HFF-Myc (cell line): ENCODE data around the gene NR2F6.

Source experiments
- DNase-seq: peaks from one replicate; pipeline ENCODE4 v3.0.0-alpha.2; 2011; ENCODE audit warnings: low read depth; ENCODE audit errors: extremely low read depth
- H3K4me3 ChIP-seq: replicated peaks from 2 replicates; pipeline ENCODE4 v1.5.1; 2011; ENCODE audit warnings: low read depth, mild to moderate bottlenecking, control low read depth, low read length
- CTCF ChIP-seq: IDR thresholded peaks from 2 replicates; pipeline ENCODE4 v1.5.1; 2012; ENCODE audit warnings: mild to moderate bottlenecking, low read depth, low read length, control low read depth; ENCODE audit errors: missing control alignments

The NR2F6 gene

DNA sequence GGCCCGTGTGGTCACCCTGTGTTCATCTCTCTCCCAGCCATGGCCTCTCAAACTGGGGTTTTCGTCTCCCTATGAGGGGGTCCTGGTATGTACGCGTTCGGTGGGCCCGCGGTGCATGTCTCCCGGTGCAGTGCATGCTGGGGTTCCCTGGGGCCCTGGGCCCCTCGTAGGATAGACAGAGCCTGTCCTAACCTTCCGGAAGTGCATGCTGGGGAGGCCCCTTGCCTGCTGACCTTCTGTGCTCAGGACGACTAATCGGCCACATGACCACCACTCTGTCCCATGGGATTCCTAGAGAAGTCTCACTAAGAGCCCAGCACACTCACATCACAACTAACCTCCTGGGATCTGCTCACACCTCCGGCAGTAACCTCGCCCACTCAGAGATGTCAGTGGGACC is 35.4 kb downstream of the NR2F6 start:
- no peak for DNase-seq
- no peak overlapping the region for H3K4me3 ChIP-seq
- no peak for TF ChIP-seq CTCF

DNA sequence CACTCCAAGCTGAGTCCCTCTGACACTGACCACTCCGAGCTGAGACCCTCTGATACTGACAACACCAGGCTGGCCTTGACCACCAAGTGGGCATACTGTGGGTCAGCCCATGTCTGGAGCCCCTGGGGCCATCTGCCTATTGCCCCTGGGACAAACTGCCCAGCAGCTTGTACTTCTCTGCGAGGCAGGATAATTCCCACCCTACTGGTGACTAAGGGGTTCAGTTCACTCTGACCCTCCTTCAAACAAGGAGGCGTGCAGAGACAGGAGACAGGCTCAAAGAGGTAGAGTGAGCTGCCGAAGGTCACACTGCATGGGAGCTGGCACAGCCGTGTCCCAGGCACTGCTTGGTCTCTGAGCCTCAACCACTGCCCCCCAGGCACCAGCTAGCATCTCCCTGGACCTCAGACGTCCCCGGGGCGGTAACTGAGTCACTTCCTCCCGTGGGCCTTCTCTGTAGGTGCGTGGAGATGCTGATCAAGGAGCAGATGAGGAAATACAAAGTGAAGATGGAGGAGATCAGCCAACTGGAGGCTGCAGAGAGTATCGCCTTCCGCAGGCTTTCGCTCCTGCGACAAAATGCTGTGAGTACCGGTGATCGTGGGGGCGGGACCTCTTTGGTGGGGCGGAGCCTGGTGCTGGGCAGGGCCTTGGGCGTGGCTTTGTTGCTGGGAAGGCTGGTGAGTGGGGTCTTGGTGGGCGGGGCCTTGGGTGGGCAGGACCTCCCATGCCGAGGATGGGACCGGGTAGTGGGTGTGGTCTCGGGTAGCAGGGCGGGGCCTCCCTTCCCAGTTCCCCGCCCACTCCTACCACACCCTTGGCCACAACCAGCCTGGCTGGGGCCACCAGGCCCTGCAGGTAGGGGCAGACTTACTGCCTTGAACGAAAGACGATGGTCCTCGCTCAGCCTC is 36.3 kb downstream of the NR2F6 start:
- H3K4me3 ChIP-seq, result no peak overlapping the region
- TF ChIP-seq CTCF, result no peak
- no peak for DNase-seq

GRCh38 chr19:17206736-17207581 is 38.8 kb downstream of the NR2F6 start:
- TF ChIP-seq CTCF, result no peak
- no peak overlapping the region for H3K4me3 ChIP-seq
- DNase-seq, result no peak

- DNase-seq, result no peak
- H3K4me3 ChIP-seq, result no peak overlapping the region
- TF ChIP-seq CTCF, result peak; percentile 74
These were observed 40.2 kb downstream of the NR2F6 start for GRCh38 chr19:17205237-17206140.

GRCh38 chr19:17202713-17203112 is 43.0 kb downstream of the NR2F6 start:
- no peak for DNase-seq
- no peak for TF ChIP-seq CTCF
- no peak overlapping the region for H3K4me3 ChIP-seq

- DNase-seq, result no peak
- TF ChIP-seq CTCF, result no peak
- no peak overlapping the region for H3K4me3 ChIP-seq
These were observed 43.5 kb downstream of the NR2F6 start for GRCh38 chr19:17202249-17202648.
